GM18508 (cell line): ENCODE measurements around the gene AGBL4.

Experiments used
- ATAC-seq: cut with Tn5 transposase; IDR thresholded peaks from one replicate; pipeline ENCODE4 v1.9.1; 2021; ENCODE audit warnings: moderate number of reproducible peaks; ENCODE audit not compliant: insufficient read depth, unreplicated experiment

Gene AGBL4

DNA sequence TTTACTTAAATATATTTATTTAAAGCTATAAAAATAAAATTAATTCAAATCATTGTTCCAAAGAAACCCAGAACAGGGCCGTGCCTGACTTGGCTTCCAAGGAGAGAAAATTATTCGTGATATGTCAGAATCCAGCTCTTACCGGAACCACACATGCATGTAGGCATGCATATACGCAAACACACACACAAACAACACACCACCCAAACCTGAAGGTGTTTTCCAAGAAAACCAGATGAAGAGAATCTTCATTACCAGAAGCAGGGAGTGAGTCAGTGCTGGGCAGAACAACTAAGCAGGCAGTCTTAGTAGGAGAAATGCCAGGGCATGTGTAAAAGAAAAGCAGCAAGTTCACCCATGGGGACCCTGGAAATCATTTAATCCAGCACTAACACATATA is 815.0 kb downstream of the AGBL4 start:
- no peak for ATAC-seq

DNA sequence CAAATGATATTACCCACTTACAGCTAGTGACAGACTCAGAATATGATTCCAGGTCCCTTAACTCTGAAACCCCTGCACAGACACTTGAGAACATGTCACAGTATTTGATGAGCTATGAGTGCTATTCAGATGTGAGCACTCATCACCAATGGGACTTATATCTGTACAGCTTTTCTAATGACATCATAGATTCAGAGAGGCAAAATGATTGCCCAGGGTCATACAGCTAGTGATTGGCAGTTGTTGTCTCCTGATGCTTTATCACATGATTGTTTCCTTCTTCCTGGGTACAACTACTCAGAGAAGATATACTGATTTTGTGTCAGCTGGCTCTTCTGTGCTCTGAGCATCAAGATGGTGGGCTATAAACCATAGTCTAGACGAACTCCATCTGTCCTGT is 819.0 kb downstream of the AGBL4 start:
- no peak for ATAC-seq

DNA sequence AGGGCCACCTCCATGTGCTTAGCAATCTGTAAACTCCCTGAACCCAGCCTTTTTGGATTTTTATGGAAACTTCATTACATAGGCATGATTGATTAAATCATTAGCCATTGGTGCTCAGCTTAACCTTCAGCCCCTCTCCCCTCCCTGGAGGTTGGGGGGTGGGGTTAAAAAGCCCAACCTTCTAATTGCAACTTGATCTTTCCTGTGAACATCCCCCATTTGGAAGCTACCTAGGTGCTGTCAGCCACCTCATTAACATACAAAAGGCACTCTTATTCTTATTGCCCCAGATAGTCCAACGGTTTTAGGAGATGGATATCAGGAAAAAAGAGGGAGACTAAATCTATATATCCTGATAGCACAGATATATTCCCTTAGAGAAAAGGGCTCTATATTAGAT is 823.0 kb downstream of the AGBL4 start:
- no peak for ATAC-seq

DNA sequence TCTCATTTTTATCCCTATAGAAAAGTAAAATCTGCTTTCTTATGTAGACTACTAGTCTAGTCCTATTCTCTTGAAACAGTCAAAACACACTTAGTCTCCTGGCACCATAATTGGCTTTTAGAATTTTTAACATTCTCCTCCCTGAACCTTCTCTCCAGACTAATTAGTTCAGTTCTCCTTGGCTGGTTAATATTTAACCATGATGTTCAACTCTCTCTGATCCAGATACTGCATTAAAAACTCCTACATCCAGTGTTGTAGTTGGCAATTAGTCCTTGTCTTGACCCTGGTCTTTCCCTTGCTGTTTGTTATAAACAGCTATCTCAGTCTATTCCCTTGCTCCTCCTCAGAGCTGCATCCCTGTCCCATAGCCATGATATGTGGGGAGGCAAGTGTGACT is 824.2 kb downstream of the AGBL4 start:
- no peak for ATAC-seq

DNA sequence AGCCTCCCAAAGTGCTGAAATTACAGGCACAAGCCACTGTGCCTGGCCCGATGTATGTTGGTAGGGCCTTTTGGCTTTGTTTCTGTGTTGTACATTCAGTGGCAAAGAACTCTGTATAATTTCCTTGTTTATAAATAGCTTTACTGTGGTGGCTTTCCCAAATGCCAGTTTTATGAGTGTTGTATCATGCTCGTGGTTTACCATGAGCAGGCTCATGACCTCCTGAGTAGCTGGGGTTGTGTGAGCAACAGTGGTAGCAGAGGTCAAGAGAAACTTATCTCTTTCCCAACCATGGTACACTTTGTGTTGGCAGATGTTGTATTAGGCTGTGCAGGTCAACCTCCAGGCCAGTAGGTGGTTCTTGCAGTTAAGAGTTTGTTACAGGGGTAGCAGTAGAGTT is 826.7 kb downstream of the AGBL4 start:
- ATAC-seq: no peak

DNA sequence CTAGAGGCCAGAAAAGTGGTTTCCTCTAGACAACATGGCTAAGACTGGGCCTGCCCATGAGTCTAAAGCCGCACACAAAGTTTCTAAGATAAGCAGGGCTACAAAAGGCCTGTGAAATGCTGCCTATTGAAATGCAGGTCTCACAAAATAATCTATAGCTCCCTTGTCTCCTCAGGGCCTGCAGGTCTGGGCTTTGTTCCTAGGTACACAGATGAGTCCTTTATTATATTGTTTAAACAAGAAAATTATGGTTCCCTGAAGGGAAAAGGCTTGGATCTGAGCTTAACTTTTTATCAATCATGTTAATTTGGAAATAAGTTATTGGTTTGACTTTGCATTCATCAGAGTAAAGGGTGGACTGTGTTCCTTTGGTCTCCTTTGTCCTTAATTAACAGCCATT is 833.6 kb downstream of the AGBL4 start:
- no peak for ATAC-seq

DNA sequence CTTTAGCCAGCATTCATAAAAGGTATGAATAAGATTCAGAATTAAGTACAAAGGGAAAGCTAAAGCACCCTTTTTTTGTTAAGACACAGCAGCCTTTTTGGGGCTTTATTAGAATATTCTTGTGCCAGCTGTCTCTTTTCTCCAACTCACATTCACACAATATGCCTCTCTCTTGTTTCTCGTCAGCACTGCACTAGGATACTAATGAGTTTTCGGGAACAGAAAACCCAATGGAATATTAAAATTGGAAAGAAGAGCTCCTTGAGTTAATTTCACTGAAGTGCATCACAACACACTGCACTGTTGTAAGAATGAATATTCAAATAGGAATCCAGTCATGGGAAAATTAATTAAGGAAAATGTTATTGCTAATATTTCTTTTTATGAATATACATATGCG is 836.7 kb downstream of the AGBL4 start:
- ATAC-seq: no peak

DNA sequence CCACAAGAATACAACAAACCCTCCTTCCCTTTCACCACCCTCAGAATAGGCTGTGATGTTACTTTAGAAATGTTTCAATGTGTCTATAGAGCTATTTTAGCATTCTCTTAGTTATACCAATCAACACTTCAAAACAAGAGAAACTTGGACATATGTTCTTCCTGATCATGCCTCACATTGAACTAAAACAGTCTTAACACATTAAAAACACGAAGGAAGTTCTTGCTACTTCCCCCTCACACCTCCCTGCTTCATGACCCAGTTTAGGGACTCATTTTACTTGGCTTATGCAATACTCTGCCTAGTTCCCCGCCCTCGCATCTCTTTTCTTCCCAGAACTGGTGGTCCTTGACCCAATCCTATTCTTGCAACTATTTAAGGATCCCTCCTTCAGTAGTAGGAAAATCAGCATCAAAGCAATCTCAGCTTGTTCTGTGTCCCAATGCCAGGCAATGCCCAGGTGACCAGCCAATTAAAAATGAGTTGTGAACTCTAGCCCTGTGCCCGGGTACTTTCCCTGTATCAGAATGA is 838.2 kb downstream of the AGBL4 start:
- no peak for ATAC-seq

DNA sequence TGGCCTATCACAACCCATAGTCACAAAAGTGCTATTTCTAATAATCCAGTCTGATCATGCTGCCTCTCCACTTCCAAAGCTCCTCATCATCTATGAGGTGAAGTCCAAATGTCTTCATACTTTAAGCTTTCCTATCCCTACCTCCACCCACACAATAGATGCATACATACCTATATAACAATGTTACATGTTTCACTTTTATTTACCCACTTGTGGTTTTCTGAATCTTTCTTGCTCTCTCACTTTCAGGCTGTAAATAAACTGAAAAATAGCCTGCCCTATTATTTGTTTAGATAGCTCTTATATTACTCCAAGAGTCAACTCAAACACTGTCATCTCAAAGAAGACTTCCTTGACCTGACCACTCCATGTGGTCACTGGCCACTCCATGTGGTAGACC is 840.3 kb downstream of the AGBL4 start:
- ATAC-seq: no peak

DNA sequence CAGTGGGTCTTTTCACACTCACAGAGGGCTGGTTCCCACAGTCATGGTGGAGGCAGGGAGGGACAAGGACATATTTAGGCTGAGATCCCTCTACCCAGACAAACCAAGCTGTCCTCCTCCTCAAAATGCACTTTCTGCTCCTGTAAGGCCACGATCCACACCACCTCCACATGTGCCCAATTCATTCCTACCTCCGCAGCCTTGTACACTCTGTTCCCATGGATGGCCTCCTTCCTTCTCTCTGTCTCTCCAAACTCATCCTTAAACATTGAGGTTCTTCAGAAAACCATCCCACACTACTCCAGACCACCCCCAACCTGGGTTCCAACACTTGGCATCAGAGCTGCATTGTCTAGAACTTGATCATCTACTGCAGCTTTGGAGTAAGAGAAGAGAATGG is 842.7 kb downstream of the AGBL4 start:
- no peak for ATAC-seq

DNA sequence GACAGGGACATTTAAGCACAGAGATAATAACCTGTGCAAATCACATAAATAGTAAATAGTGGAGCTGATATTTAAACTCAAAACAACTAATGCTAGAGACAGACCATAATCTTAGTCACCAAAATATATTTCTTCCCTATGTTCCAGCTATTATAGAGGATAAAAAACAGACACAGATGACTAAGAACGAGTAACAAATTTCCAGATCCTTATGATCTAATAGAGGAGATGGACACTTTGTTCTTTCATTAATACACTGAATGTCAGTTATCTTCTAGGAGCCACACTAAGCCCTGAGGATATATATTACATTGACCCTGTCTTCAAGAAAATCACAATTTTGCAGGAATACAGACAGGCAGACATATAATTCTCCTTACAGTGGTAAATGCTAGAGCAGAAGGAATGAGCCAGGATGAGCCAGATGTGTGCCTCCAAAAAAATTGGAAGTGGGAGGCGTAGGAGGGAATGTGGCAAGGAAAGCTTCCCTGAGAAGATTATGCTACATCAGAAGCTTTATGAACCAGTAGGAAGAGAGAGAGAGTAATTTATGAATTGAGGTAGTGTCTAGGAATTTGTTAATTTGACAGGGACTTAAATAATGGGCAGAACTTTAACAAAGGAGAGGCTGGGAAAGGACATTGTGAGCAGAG is 851.7 kb downstream of the AGBL4 start:
- no peak for ATAC-seq

DNA sequence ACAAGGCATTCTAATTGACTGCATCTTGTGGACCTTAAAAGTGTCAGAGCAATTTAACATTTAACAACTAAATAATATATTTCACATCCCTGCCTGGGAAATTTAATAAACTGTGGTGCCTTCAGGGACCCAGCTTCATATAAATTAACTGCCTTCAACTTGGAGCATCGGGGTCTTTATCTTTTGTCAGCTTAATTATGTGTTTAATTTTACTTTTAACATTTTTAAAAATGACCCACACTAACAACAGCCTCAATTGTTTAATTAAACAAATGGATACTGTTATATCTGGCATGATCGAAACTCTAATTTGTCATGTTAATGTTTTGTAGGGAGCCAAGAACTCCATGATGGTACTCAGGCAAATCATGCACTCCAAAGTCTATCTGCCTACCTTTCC is 857.7 kb downstream of the AGBL4 start:
- ATAC-seq: no peak

DNA sequence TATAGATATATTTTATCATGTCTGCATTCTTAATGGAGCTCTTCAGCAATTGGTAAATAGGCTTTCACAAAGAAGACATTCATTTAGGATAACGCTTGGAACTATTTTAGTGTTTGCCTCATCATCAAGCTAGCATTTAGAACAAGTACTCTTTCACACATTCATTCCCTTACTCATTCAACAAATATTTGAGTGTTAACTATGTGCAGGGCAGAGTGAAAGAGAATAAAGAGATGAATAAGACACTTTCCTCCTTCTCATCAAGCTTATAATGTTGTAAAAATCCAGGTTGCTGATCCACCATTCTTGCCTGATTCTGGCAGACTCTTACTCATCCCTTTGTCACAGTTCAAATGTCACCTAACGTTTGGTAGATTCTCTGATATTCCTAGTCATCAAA is 860.7 kb downstream of the AGBL4 start:
- no peak for ATAC-seq

DNA sequence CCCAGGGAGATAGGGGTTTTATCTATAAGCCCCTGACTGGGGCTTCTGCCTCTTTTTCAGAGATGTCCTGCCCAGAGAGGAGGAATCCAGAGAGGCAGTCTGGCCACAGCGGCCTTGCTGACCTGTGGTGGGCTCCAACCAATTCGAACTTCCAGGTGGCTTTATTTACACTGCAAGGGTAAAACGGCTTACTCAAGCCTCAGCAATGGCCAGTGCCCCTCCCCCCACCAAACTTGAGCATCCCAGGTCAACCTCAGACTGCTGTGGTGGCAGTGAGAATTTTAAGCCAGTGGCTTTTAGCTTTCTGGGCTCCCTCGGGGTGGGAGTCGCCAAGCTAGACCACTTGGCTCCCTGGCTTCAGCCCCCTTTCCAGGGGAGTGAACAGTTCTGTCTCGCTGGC is 863.1 kb downstream of the AGBL4 start:
- ATAC-seq: no peak

DNA sequence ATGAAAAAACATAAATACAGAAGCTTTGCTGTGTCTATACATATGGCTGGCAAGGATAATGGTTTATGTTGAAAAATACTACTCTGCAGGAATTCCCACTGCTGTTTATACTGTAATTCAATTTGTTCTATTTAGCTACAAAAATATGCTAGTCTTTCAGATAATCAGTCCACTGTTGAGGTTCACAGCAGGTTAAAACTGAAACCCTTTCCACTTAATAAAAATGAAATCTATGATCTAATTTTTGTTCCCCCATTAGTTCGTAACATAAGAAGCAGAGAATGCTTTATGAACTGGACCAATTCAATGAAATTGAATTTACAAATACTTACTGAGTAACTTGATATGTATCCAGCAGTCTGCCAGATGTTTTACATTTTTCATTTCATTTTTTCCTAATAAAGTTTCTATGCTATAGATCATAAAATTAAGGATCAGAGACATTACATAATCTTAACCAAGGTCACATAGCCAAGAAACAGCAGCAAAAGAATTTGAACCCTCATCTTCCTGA is 887.0 kb downstream of the AGBL4 start:
- no peak for ATAC-seq

DNA sequence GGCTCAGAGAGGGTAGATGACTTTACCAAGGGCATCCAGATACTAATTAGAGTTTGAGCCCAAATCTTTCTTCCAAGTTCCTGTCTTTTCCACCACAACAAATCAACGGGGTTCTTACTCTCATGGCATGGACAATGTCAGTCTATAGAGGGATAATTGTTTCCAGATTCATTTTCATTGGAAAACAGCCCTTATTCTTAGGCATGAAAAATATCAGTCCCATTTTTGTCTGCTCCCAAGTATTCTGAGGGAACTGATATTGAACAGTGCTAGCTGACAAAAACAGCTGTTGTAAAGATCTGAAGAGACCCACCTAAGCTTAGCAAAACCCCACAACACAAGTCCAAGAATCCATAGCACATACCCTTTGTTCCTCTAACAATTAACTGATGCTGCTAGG is 898.0 kb downstream of the AGBL4 start:
- ATAC-seq: no peak

DNA sequence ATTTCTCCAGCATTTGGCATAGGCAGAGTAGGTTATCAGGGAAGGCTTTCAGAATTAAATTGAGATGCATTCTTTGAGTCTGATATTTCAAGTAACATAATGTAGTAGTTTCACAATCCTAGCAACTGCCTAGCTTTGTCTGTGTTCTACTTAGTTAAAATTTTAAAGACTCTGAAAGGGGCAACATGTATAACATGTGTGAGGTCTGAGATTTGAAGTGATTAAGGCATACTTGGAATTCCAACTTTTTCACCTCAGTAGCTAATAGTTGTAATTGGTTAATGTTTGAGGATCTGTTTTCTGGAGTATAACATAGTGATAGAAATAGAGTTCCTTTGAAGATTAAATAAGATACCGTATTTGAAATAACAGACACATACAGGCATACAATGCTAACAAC is 911.8 kb downstream of the AGBL4 start:
- ATAC-seq: no peak

DNA sequence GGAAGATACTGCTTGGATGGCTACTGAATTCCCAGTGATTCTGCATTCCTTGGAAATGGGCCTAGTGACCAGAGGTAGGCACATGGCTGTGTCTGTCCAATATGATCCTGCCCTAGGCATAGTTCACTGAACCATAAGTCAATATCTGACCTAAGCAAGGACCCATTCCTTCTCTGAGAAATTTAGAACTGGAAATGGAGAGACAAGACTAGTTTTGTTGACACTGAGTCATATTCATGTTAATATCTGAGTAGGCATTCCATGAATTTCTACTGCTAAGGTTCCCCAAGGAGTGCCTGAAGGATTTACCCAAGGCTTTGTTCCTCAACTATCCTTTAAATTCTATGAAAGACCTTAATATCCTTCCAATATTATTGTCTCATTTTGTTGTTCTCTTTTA is 917.3 kb downstream of the AGBL4 start:
- ATAC-seq: no peak

DNA sequence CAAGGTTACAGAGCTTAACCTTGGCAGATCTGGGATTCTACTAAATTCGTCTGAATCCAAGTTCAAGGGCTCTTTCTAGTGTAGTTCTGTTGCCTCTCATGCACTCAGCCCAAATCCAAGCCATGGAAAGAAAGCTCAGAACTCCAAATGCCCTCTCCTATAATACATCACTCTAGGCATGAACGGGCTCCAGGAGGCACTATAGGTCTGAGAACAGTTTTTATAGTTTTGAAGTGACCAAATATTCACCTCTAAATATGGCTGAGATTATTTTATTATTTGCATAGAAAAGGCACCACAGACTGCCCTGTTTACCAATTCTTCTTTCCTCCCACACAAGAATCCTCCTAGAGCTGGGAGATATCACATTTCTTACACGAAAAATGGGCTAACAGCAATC is 919.2 kb downstream of the AGBL4 start:
- no peak for ATAC-seq

DNA sequence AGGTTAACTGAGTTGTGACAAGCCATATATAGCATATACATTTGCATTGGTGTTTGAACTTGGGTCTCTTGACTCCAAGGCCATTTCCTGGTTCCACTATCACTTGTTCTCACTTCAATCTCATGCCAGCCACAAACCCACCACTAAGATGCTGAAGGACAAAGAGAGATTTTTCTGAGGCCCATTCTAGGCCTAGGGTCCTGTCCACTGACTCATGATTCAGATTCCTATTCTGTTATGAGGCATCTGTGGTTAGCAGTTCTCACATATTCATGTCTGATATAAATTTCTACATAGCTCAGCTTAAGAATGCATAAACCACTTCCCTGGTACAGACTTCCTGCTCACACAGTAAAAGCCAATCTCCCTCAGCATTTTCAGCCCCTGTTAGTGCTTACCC is 921.0 kb downstream of the AGBL4 start:
- peak; percentile 59 for ATAC-seq

DNA sequence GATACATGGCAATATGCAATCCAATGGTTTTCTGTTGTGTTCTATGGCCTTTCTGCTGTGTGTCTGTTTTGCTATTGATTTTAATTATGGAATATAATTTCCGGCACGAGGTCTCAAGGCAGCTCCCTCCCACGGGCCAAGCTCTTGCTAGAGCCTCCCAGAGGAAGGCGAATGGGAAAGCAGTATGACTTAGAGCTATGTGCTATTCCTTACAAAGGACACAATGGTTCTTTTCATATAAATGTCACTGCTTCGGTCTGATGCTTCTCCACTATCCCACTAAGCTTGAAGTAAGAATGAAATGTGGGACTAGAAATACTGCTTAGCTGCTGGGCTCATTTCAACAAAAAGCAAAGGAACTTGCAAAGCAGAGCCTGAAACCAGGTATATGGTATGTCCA is 924.9 kb downstream of the AGBL4 start:
- no peak for ATAC-seq

DNA sequence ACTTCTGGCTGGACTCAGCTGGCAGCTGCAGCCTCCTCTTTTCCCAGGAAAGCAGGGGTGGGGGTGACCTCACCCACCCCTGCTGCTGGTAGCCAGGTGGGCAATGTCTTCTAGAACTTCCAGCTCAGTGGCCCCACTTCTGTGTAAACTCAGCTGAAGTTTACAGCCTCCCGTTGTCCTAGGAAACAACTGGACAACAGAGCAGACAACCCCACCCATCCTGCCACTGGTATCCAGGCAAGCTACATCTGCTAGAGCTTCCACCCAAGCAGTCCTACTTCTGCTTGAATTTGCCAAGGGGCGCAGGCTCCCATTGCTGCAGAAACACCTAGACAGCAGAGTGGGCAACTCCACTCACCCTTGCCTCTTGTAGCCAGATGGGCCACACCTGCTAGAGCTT is 937.4 kb downstream of the AGBL4 start:
- ATAC-seq: no peak

DNA sequence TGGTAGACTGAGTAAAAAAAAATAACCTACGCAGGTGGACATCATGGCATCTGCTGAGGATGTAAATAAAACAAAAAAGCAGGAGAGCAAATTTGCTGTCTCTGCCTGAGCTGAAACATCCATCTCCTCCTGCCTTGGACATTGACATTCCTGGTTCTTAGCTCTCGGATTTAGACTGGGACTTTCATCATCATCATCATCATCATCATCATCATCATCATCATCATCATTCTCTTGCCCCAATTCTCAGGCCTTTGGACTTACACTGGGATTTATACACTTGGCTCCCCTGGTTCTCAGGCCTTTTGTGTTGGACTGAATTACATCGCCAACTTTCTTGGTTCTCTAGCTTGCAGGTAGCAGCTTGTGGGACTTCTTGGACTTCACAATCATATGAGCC is 938.7 kb downstream of the AGBL4 start:
- no peak for ATAC-seq
